ENCODE data around the gene C11orf16. TPM values are rescaled to one million over a fixed set of nuclear protein-coding genes. Genes with fewer than 3 reads are reported as not detected.

C11orf16 gene
- total RNA-seq, 1 donor from 2014 or later: not detected

GRCh38 chr11:8911029-8911823, 21.5 kb downstream of the C11orf16 start, which contains the start of gene AKIP1:
TSS of gene AKIP1 (plus strand) at chr11:8911189. CDS start at chr11:8911450, 261 bp downstream.
- Mint-ChIP-seq H3K4me3 (peak within 1 kb of the TSS; percentile 96), H3K4me1 (peaks cover 38% of the 10 kb centered on the region), H3K27ac (ENCODE audit: unreplicated experiment) (peak within 1 kb of the TSS; percentile 87), H3K27me3 (ENCODE audit: low read depth) (peaks cover 26% of the 10 kb centered on the region), H3K36me3 (ENCODE audit: low read depth) (peaks cover 4% of the 10 kb centered on the region), H3K9me3 (no peaks in the 10 kb centered on the region)
- peak; percentile 98 for DNase-seq (ENCODE audit: low read depth, low spot score)
- TF ChIP-seq CTCF (conservative IDR thresholded peaks at IDR 0.05): no peak

GRCh38 chr11:8910649-8911026, 22.1 kb downstream of the C11orf16 start:
- Mint-ChIP-seq H3K36me3 (ENCODE audit: low read depth) (peaks cover 4% of the 10 kb centered on the region), H3K4me1 (peaks cover 38% of the 10 kb centered on the region), H3K9me3 (no peaks in the 10 kb centered on the region), H3K27ac (ENCODE audit: unreplicated experiment) (no peak overlapping the region), H3K27me3 (ENCODE audit: low read depth) (peaks cover 26% of the 10 kb centered on the region), H3K4me3 (peak overlapping the region; percentile 96)
- TF ChIP-seq CTCF (conservative IDR thresholded peaks at IDR 0.05): no peak
- DNase-seq (ENCODE audit: low read depth, low spot score): no peak

GRCh38 chr11:8908099-8908498, 24.6 kb downstream of the C11orf16 start:
- Mint-ChIP-seq H3K36me3 (ENCODE audit: low read depth) (peaks cover 4% of the 10 kb centered on the region), H3K27ac (ENCODE audit: unreplicated experiment) (no peak overlapping the region), H3K9me3 (no peaks in the 10 kb centered on the region), H3K4me1 (peaks cover 21% of the 10 kb centered on the region), H3K4me3 (peak overlapping the region; percentile 48), H3K27me3 (ENCODE audit: low read depth) (peaks cover 28% of the 10 kb centered on the region)
- TF ChIP-seq CTCF (conservative IDR thresholded peaks at IDR 0.05): no peak
- DNase-seq (ENCODE audit: low read depth, low spot score): no peak

GRCh38 chr11:8907116-8907515, 25.6 kb downstream of the C11orf16 start:
- Mint-ChIP-seq H3K27ac (ENCODE audit: unreplicated experiment) (no peak overlapping the region), H3K27me3 (ENCODE audit: low read depth) (peaks cover 28% of the 10 kb centered on the region), H3K36me3 (ENCODE audit: low read depth) (no peaks in the 10 kb centered on the region), H3K4me1 (peaks cover 16% of the 10 kb centered on the region), H3K9me3 (no peaks in the 10 kb centered on the region), H3K4me3 (no peak overlapping the region)
- DNase-seq (ENCODE audit: low read depth, low spot score): no peak
- TF ChIP-seq CTCF (conservative IDR thresholded peaks at IDR 0.05): no peak

GRCh38 chr11:8905528-8906165, 27.1 kb downstream of the C11orf16 start:
- no peak overlapping the region for H3K27ac Mint-ChIP-seq (ENCODE audit: unreplicated experiment)
- TF ChIP-seq CTCF (conservative IDR thresholded peaks at IDR 0.05): no peak

More at GRCh38 chr11:8905528-8906165, 27.1 kb downstream of the C11orf16 start:
- no peak for DNase-seq (ENCODE audit: low read depth, low spot score)
- Mint-ChIP-seq H3K9me3 (peaks cover 5% of the 10 kb centered on the region), H3K36me3 (ENCODE audit: low read depth) (peaks cover 3% of the 10 kb centered on the region), H3K27me3 (ENCODE audit: low read depth) (peaks cover 28% of the 10 kb centered on the region), H3K4me3 (no peak overlapping the region), H3K4me1 (peaks cover 15% of the 10 kb centered on the region)

Measured in neural crest cell (in vitro differentiated cells).